KOPT-K1 (cell line): Measurements from ENCODE around the gene PTCH1.

ENCODE experiments used
- H3K27ac ChIP-seq: fragments of 200-600 bp; sonication (generic); 2 replicates; pipeline ENCODE4 v1.5.1; 2016; ENCODE audit warnings: antibody characterized with exemption, mild to moderate bottlenecking, low read depth, low read length; ENCODE audit not compliant: poor library complexity, severe bottlenecking
- H3K36me3 ChIP-seq: fragments of 200-600 bp; sonication (generic); 2 replicates; pipeline ENCODE4 v1.5.1; 2017; ENCODE audit warnings: antibody characterized with exemption, mild to moderate bottlenecking, low read length, moderate library complexity; ENCODE audit not compliant: insufficient read depth
- H3K9me3 ChIP-seq: fragments of 200-600 bp; sonication (generic); 2 replicates; pipeline ENCODE4 v1.5.1; 2017; ENCODE audit warnings: antibody characterized with exemption, low read length, mild to moderate bottlenecking; ENCODE audit not compliant: insufficient read depth, poor library complexity, severe bottlenecking

The PTCH1 gene

GRCh38 chr9:95450171-95451064 is 66.4 kb downstream of the PTCH1 start:
- no peak overlapping the region for H3K27ac ChIP-seq
- H3K9me3 ChIP-seq: no peaks in the 10 kb centered on the region
- no peaks in the 10 kb centered on the region for H3K36me3 ChIP-seq

GRCh38 chr9:95449016-95449415 is 67.8 kb downstream of the PTCH1 start:
- H3K36me3 ChIP-seq: no peaks in the 10 kb centered on the region
- no peaks in the 10 kb centered on the region for H3K9me3 ChIP-seq

GRCh38 chr9:95447660-95448420 is 68.9 kb downstream of the PTCH1 start:
- no peak overlapping the region for H3K27ac ChIP-seq
- H3K36me3 ChIP-seq: no peaks in the 10 kb centered on the region
- H3K9me3 ChIP-seq: no peaks in the 10 kb centered on the region

More at GRCh38 chr9:95449016-95449415, 67.8 kb downstream of the PTCH1 start:
- H3K27ac ChIP-seq: no peak overlapping the region

- Histone ChIP-seq H3K9me3 (no peaks in the 10 kb centered on the region), H3K27ac (no peak overlapping the region), H3K36me3 (no peaks in the 10 kb centered on the region)
Measured at GRCh38 chr9:95446984-95447383, 69.8 kb downstream of the PTCH1 start.

- H3K27ac ChIP-seq: no peak overlapping the region
- no peaks in the 10 kb centered on the region for H3K36me3 ChIP-seq
- H3K9me3 ChIP-seq: no peaks in the 10 kb centered on the region
Measured at GRCh38 chr9:95446259-95446658, 70.5 kb downstream of the PTCH1 start.

- H3K9me3 ChIP-seq: no peaks in the 10 kb centered on the region
Measured at GRCh38 chr9:95444160-95444559, 72.6 kb downstream of the PTCH1 start.

GRCh38 chr9:95443301-95443700 is 73.5 kb downstream of the PTCH1 start:
- H3K9me3 ChIP-seq: no peaks in the 10 kb centered on the region
- H3K27ac ChIP-seq: no peak overlapping the region
- no peaks in the 10 kb centered on the region for H3K36me3 ChIP-seq

More at GRCh38 chr9:95444160-95444559, 72.6 kb downstream of the PTCH1 start:
- H3K27ac ChIP-seq: no peak overlapping the region
- no peaks in the 10 kb centered on the region for H3K36me3 ChIP-seq

GRCh38 chr9:95441081-95441480 is 75.7 kb downstream of the PTCH1 start:
- H3K9me3 ChIP-seq: no peaks in the 10 kb centered on the region
- no peaks in the 10 kb centered on the region for H3K36me3 ChIP-seq
- no peak overlapping the region for H3K27ac ChIP-seq

GRCh38 chr9:95440447-95440846 is 76.3 kb downstream of the PTCH1 start:
- Histone ChIP-seq H3K9me3 (no peaks in the 10 kb centered on the region), H3K36me3 (no peaks in the 10 kb centered on the region), H3K27ac (no peak overlapping the region)

- Histone ChIP-seq H3K9me3 (no peaks in the 10 kb centered on the region), H3K36me3 (no peaks in the 10 kb centered on the region), H3K27ac (no peak overlapping the region)
Measured at GRCh38 chr9:95438561-95439357, 78.0 kb downstream of the PTCH1 start.

- Histone ChIP-seq H3K36me3 (no peaks in the 10 kb centered on the region), H3K9me3 (no peaks in the 10 kb centered on the region), H3K27ac (no peak overlapping the region)
Measured at GRCh38 chr9:95437559-95437958, 79.2 kb downstream of the PTCH1 start.

GRCh38 chr9:95436416-95436815 is 80.4 kb downstream of the PTCH1 start:
- no peaks in the 10 kb centered on the region for H3K36me3 ChIP-seq
- H3K27ac ChIP-seq: no peak overlapping the region
- no peaks in the 10 kb centered on the region for H3K9me3 ChIP-seq

GRCh38 chr9:95435074-95435728 is 81.6 kb downstream of the PTCH1 start:
- no peak overlapping the region for H3K27ac ChIP-seq
- peaks cover 8% of the 10 kb centered on the region for H3K9me3 ChIP-seq
- H3K36me3 ChIP-seq: no peaks in the 10 kb centered on the region
